H1 (cell line): Measurements from ENCODE around the gene LNX2. TPM values are rescaled to one million over a fixed set of nuclear protein-coding genes. Genes with fewer than 3 reads are reported as not detected.

ENCODE experiments used
- BACH1 ChIP-seq: IDR thresholded peaks from 2 replicates; pipeline ENCODE4 v1.6.1; 2012; ENCODE audit warnings: low read length, improper control_type of control experiment
- MAX ChIP-seq: IDR thresholded peaks from 2 replicates; pipeline ENCODE4 v1.6.1; 2012; ENCODE audit warnings: inconsistent platforms
- PHF8 ChIP-seq: fragments of 200-600 bp; sonication (generic); conservative IDR thresholded peaks from 2 replicates; pipeline ENCODE4 v1.7.1; 2012; ENCODE audit warnings: low read depth, mild to moderate bottlenecking, inconsistent platforms, low read length, moderate library complexity
- SP1 ChIP-seq: IDR thresholded peaks from 2 replicates; pipeline ENCODE4 v1.6.1; 2011; ENCODE audit warnings: low read depth, low read length
- TBP ChIP-seq: IDR thresholded peaks from 2 replicates; pipeline ENCODE4 v1.6.1; 2011; ENCODE audit warnings: low read depth, low read length, improper control_type of control experiment
- polyA plus RNA-seq, 7 experiments: library from polyadenylated mRNA; depleted of rRNA in 3 of 7; stranded (reverse) in 5 of 7; unstranded in 2 of 7; fragments of >200 nt in 5 of 7; fragments of 200-250 nt in 2 of 7; gene quantifications; 1 replicate in 5 of 7; 2 replicates in 1 of 7; 4 replicates in 1 of 7; pipeline versions ENCODE4 v1.2.1 to v1.2.3, GENCODE V29; 2011 to 2013; ENCODE audit warnings: missing spikeins in 2 of 7, mixed read lengths in 2 of 7
- total RNA-seq: library from RNA; stranded (reverse); fragmentation: NEBNext Ultra II Directional; extraction: Animal tissue kit (Norgen Biotek cat#: 25700); gene quantifications from 2 replicates; pipeline ENCODE4 v1.2.1, GENCODE V29; 2021

LNX2 gene
- total and polyA plus RNA-seq, 2 of the 8 experiments (the other 6 are each of a cell fraction or from before 2014, with no cell fraction given) = 6.4 to 13.9 TPM

DNA sequence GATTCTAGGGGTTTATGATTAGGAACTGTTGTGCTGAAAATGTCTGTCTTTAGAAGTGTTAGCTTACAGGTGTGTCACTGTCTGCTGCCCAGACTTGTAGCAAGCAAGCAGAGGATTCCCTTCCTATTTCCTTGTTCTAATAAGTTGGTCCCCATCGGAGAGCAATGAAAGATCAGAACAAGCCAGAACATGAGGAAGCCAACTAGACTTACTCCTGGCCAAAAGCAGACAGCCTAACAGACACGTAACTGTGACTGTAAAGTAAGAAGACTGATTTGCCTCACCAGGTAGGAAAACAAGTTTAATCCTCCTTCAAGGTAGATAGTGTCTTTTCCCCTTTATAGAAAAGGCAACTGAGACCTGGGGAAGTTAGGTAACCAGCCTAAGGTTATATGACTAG, 13.9 kb upstream of the LNX2 start (continued):
- TF ChIP-seq SP1 (no peak), PHF8 (no peak), BACH1 (no peak), MAX (no peak), TBP (no peak)
